IPS-18c (cell line): ENCODE measurements around the gene CDC27.
"Not testable (repeated sequence)": the region's sequence is repeated elsewhere in the genome, so short reads cannot be mapped to it uniquely, and the experiment has no call there.

Experiments used
- H3K4me3 ChIP-seq: 2 replicates; pipeline ENCODE4 v1.7.0; 2013; ENCODE audit warnings: low read depth, mild to moderate bottlenecking, low read length, moderate library complexity; ENCODE audit not compliant: insufficient read depth
- H3K9me3 ChIP-seq: one replicate; pipeline ENCODE4 v1.6.1; 2013; ENCODE audit warnings: mild to moderate bottlenecking, low read length, moderate library complexity; ENCODE audit not compliant: control insufficient read depth, insufficient read depth

CDC27 gene

GRCh38 chr17:47070266-47070665 is 118.8 kb downstream of the CDC27 start:
- H3K4me3 ChIP-seq, H3K9me3 ChIP-seq: not testable (repeated sequence)
